Stimulated activated effector memory CD8-positive, alpha-beta T cell treated with anti-CD3 and anti-CD28 coated beads, Interleukin-12 subunit alpha, Interleukin-12 subunit beta, amount 100 ng/mL, for 72 hours (primary cell): ENCODE data around the gene PTPRU.

Experiments used
- ATAC-seq: fragments of 150-1000 bp; cut with Tn5 transposase; 2 replicates; pipeline ENCODE4 v1.10.0; 2021
- DNase-seq, 2 donors: peaks; one replicate each; pipeline ENCODE4 v3.0.0; 2021 to 2022; ENCODE audit warnings: low spot score in 2 of 2
- H3K27ac Mint-ChIP-seq: one replicate; pipeline ENCODE4 v1.8.0; 2022; ENCODE audit warnings: mild to moderate bottlenecking, mixed read lengths
- H3K36me3 Mint-ChIP-seq: one replicate; pipeline ENCODE4 v1.8.0; 2022; ENCODE audit warnings: mild to moderate bottlenecking, mixed read lengths
- H3K4me1 Mint-ChIP-seq: one replicate; pipeline ENCODE4 v1.8.0; 2022; ENCODE audit warnings: mixed read lengths
- H3K4me3 Mint-ChIP-seq: one replicate; pipeline ENCODE4 v1.8.0; 2022; ENCODE audit warnings: mild to moderate bottlenecking, mixed read lengths
- H3K9me3 Mint-ChIP-seq: one replicate; pipeline ENCODE4 v1.8.0; 2022; ENCODE audit warnings: mixed read lengths

Gene PTPRU

DNA sequence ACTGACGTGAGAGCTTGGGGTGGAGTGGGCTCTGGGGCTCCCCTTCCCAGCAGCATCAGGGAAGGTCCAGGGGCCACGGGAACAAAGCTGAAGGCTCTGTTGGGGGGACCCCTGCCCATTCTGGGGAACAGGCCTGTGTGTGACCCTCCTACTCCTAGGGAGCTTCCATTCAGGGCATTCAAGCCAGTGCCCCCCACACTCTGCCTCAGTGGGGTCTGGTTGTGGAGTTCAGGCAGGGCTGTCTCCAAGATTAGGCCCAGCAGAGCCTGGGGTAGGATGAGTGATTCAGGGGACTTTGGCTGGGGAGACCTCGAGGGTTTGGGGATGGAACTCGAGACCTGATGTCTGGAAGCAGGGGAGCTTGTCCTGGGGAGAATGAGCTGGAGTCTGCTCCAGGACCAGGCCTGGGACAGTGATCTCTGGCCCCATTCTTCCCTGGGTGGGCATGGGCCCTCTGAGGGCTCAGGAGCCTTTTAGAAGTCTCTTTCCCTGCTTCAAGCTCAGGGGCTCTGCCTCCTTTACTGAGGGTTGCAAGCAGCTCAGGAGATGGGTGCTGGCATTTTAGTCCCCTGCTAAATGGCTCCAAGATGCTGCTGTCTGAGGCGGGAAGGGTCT, 81.7 kb downstream of the PTPRU start:
- Mint-ChIP-seq H3K36me3 (peaks cover 3% of the 10 kb centered on the region), H3K4me3 (no peak overlapping the region), H3K27ac (no peak overlapping the region), H3K4me1 (no peaks in the 10 kb centered on the region), H3K9me3 (no peaks in the 10 kb centered on the region)
- ATAC-seq (no peak), DNase-seq (no peak)

DNA sequence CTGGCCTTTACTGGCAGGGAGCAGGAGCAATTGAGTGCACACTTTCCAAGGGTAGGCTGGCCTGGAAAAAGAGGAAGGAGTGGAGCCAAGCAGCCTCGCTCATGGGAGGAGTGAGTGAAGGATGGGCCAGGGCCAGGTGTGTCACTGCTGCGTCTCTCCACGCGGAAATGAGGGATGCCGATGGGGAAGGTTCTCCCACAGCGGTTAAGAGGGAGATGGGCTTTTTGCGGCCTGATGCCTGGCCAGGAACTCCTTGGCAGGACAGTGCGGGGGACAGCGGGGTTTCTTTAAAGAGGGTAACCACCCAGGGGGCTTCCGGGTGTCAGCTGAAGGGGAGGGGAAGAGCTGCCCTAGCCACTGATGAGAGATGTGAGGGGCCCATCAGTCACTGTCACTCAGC, 82.4 kb downstream of the PTPRU start:
- DNase-seq = no peak
- Mint-ChIP-seq H3K9me3 (no peaks in the 10 kb centered on the region), H3K27ac (no peak overlapping the region), H3K4me3 (no peak overlapping the region), H3K4me1 (no peaks in the 10 kb centered on the region), H3K36me3 (no peaks in the 10 kb centered on the region)
- ATAC-seq = no peak

GRCh38 chr1:29319300-29320110, 83.2 kb downstream of the PTPRU start:
- Mint-ChIP-seq H3K27ac (no peak overlapping the region), H3K9me3 (no peaks in the 10 kb centered on the region), H3K4me1 (no peaks in the 10 kb centered on the region), H3K4me3 (no peak overlapping the region), H3K36me3 (no peaks in the 10 kb centered on the region)
- DNase-seq (no peak), ATAC-seq (no peak)

DNA sequence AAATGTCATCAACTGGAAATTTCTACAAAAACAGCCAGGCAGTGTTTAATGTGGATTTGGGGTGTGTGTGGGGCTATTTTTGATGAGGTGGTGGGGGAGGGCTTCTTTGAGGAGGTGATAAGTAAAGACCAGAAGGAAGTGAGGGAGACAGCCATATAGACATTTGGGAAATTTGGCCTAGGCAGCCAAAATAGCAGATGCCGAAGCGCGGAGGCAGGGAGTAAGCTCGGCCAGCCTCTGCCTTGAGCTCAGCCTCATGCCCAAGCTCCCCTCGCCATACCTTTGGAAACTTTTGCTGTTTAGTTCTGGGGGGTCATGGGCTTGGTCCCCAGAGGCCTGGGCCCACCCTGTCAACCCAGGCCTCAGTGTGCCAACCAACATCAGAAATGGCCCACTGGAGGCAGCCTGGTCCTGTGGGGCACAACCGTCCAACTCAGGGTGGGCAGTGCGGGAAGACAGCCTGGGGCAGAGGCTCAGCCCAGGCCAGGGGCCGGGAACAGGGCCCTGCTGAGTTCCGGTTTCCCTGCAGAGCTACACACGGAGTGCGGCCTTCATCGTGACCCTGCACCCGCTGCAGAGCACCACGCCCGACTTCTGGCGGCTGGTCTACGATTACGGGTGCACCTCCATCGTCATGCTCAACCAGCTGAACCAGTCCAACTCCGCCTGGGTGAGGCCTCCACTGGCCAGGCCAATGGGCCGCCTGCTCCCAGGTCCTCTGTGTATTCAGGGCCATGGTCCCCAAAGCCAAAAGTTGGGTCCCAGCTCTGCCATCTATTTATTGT, 84.0 kb downstream of the PTPRU start:
- Mint-ChIP-seq H3K4me1 (peaks cover 7% of the 10 kb centered on the region), H3K36me3 (no peaks in the 10 kb centered on the region), H3K27ac (no peak overlapping the region), H3K4me3 (no peak overlapping the region), H3K9me3 (no peaks in the 10 kb centered on the region)
- ATAC-seq (no peak), DNase-seq (no peak)

- Mint-ChIP-seq H3K36me3 (no peaks in the 10 kb centered on the region), H3K4me3 (no peak overlapping the region), H3K4me1 (peaks cover 7% of the 10 kb centered on the region), H3K27ac (no peak overlapping the region), H3K9me3 (no peaks in the 10 kb centered on the region)
- DNase-seq (no peak), ATAC-seq (no peak)
Observed at GRCh38 chr1:29321176-29321575, 84.9 kb downstream of the PTPRU start.

GRCh38 chr1:29322147-29322694, 85.9 kb downstream of the PTPRU start:
- no peaks in the 10 kb centered on the region for H3K9me3 Mint-ChIP-seq
- DNase-seq (no peak), ATAC-seq (no peak)
- H3K4me3 Mint-ChIP-seq = no peak overlapping the region
- H3K4me1 Mint-ChIP-seq = peaks cover 7% of the 10 kb centered on the region
- no peak overlapping the region for H3K27ac Mint-ChIP-seq
- H3K36me3 Mint-ChIP-seq = no peaks in the 10 kb centered on the region

GRCh38 chr1:29322861-29323585, 86.7 kb downstream of the PTPRU start:
- no peak for DNase-seq
- Mint-ChIP-seq H3K9me3 (no peaks in the 10 kb centered on the region), H3K36me3 (no peaks in the 10 kb centered on the region), H3K4me3 (no peak overlapping the region), H3K4me1 (peaks cover 7% of the 10 kb centered on the region), H3K27ac (no peak overlapping the region)
- no peak for ATAC-seq

DNA sequence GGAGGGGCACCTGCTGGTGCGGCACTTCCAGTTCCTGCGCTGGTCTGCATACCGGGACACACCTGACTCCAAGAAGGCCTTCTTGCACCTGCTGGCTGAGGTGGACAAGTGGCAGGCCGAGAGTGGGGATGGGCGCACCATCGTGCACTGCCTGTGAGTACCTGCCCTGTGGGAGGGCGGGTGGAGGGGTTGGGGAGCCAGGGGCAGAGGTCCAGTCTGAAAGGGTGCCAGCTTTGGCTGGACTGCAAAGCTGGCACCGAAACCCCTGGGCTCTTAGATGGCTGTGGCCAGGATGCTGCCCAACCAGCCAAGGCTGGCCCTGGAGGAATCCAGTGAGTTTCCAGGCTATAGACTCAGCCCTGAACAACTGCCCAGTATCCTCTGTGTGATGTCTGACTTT, 87.3 kb downstream of the PTPRU start:
- no peak for DNase-seq
- Mint-ChIP-seq H3K27ac (no peak overlapping the region), H3K36me3 (no peaks in the 10 kb centered on the region), H3K4me1 (peaks cover 7% of the 10 kb centered on the region), H3K9me3 (no peaks in the 10 kb centered on the region), H3K4me3 (no peak overlapping the region)
- ATAC-seq = no peak

- ATAC-seq = no peak
- H3K9me3 Mint-ChIP-seq = no peaks in the 10 kb centered on the region
- H3K4me3 Mint-ChIP-seq = no peak overlapping the region
- no peak for DNase-seq
- no peak overlapping the region for H3K27ac Mint-ChIP-seq
- H3K36me3 Mint-ChIP-seq = no peaks in the 10 kb centered on the region
- peaks cover 7% of the 10 kb centered on the region for H3K4me1 Mint-ChIP-seq
Observed at GRCh38 chr1:29324202-29324601, 87.9 kb downstream of the PTPRU start.

GRCh38 chr1:29324771-29325351, 88.5 kb downstream of the PTPRU start:
- no peak for ATAC-seq
- H3K4me1 Mint-ChIP-seq = peaks cover 7% of the 10 kb centered on the region

DNA sequence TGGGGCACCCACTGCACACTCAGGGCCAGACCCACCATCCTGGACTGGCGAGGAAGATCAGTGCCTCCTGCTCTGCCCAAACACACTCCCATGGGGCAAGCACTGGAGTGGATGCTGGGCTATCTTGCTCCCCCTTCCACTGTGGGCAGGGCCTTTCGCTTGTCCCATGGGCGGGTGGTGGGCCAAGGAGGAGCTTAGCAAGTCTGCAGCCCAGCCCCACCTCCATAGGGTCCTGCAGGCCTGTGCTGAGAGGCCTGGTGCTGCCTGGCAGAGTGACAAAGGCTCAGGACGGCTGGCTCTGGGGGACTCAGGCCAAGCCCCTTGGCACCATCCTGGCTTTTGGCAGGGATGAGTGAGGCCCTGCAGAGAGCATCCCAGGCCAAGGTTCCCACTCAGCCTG, 89.4 kb downstream of the PTPRU start:
- no peak for DNase-seq
- no peaks in the 10 kb centered on the region for H3K36me3 Mint-ChIP-seq
- ATAC-seq = no peak
- H3K4me1 Mint-ChIP-seq = peaks cover 7% of the 10 kb centered on the region
- H3K9me3 Mint-ChIP-seq = no peaks in the 10 kb centered on the region
- H3K4me3 Mint-ChIP-seq = no peak overlapping the region
- no peak overlapping the region for H3K27ac Mint-ChIP-seq

More at GRCh38 chr1:29324771-29325351, 88.5 kb downstream of the PTPRU start:
- Mint-ChIP-seq H3K36me3 (no peaks in the 10 kb centered on the region), H3K27ac (no peak overlapping the region), H3K4me3 (no peak overlapping the region), H3K9me3 (no peaks in the 10 kb centered on the region)
- DNase-seq = no peak

DNA sequence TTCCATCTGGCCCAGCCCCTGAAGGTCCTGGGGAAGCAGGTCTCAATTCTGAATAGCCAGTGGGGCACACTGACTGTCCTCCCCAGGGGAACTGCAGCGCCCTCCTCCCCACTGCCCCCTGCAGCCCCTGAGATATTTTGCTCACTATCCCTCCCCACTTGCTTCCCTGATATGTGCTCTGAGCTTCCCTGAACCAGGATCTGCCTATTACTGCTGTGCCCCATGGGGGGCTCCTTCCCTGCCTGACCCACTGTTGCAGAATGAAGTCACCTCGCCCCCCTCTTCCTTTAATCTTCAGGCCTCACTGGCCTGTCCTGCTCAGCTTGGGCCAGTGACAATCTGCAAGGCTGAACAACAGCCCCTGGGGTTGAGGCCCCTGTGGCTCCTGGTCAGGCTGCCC, 89.8 kb downstream of the PTPRU start:
- ATAC-seq (no peak), DNase-seq (no peak)
- Mint-ChIP-seq H3K4me1 (peaks cover 7% of the 10 kb centered on the region), H3K27ac (no peak overlapping the region), H3K4me3 (no peak overlapping the region), H3K9me3 (no peaks in the 10 kb centered on the region), H3K36me3 (no peaks in the 10 kb centered on the region)

GRCh38 chr1:29327223-29327935, 91.1 kb downstream of the PTPRU start:
- H3K36me3 Mint-ChIP-seq = no peaks in the 10 kb centered on the region
- no peaks in the 10 kb centered on the region for H3K9me3 Mint-ChIP-seq
- peaks cover 7% of the 10 kb centered on the region for H3K4me1 Mint-ChIP-seq
- ATAC-seq = no peak
- DNase-seq = no peak
- H3K4me3 Mint-ChIP-seq = no peak overlapping the region
- no peak overlapping the region for H3K27ac Mint-ChIP-seq

DNA sequence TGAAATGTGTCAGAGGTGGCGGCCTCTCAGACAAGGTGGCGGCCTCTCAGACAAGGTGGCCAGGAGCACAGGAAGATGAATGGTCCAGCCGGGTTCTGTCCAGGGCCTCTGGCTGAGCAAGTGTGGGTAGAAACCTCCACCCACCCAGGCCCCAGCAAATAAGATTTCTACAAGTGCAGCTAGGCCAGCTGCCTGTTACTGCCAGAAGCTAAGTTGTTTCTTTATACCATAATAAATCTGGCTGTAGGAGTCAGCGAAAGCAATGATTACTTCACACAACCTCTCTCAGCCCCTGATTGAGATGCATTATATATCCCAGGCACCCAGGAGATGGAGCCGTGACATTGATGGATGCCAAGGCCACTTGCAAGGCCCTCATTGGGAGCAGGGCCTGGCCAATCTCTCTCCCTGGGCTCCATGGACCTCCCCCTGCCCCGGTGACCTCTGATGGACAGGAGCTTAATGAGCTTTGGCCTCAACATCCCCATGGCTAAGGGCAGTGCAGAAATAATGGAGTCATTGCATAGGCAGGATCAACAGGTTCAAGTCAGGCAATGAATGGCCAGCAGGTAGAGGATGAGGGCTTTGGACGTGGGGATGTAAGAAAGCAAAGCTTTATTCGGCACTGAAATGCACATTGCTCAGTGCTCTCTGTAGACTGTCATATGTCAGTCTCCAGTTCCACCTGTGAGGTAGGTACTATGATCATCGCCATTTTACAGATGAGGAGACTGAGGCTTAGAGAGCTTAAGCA, 92.9 kb downstream of the PTPRU start:
- Mint-ChIP-seq H3K4me1 (peaks cover 7% of the 10 kb centered on the region), H3K9me3 (no peaks in the 10 kb centered on the region), H3K4me3 (no peak overlapping the region)

More for the DNA sequence above, 92.9 kb downstream of the PTPRU start:
- ATAC-seq (no peak), DNase-seq (no peak)
- no peak overlapping the region for H3K27ac Mint-ChIP-seq
- no peaks in the 10 kb centered on the region for H3K36me3 Mint-ChIP-seq
